ENCODE data around the gene ID3.

DNA sequence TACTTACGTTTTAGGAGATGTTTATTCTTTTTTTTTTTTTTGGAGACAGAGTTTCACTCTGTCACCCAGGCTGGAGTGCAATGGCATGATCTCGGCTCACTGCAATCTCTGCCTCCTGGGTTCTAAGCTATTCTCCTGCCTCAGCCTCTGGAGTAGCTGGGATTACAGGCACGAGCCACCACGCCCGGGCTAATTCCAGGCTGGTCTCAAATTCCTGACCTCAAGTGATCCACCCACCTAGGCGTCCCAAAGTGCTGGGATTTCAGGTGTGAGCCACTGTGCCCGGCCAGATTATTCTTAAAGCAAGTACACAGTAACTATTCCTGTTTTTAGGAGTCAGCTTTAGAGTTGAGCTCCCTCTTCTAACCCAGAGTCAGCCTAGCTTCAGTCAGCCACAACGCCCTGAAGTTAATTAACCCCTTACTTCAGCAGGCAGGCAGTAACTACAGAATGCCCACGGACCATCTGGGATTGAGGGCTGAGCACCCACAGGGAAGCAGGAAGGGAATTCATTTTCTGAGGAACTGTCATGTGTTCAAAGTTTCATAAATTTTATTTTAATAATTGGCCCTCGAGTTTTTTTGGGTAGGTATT, 5.3 kb upstream of the ID3 start:
- no peak for TF ChIP-seq POLR2A (IDR thresholded peaks at IDR 0.05; ENCODE audit: low read depth, low read length)
- TF ChIP-seq POLR2AphosphoS5 (IDR thresholded peaks at IDR 0.05; ENCODE audit: low read depth, low read length) = no peak
- no peak for TF ChIP-seq TAF1 (IDR thresholded peaks at IDR 0.05; ENCODE audit: borderline replicate concordance, low read depth, low read length)
